ENCODE measurements around the gene CPED1. TPM values are rescaled to one million over a fixed set of nuclear protein-coding genes. Genes with fewer than 3 reads are reported as not detected.

CPED1 gene
- total RNA-seq, 1 experiment from 2014 or later: 0.44 TPM

DNA sequence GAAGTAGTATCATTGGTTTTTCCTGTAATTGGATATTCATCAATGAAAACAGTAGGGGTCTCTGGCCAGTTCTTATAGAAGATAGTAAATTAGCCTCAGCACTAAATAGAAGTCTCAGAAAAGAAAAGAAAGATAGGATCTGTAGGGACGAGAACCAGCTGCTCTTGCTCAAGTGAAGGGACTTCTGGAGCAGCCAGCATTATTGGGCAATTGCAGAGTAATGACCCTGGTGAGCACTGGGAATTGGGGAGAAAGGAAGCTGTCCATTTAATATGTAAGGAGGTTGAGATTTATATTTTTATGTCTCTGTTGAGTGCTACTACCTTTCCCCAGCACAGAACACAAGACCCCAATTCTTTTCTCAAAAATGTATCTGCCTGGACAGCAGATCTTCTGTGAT lies 279.1 kb downstream of the CPED1 start:
- ATAC-seq: no peak
- Mint-ChIP-seq H3K36me3 (no peaks in the 10 kb centered on the region), H3K27ac (no peak overlapping the region), H3K4me1 (peaks cover 26% of the 10 kb centered on the region), H3K27me3 (ENCODE audit: low read depth) (no peaks in the 10 kb centered on the region), H3K9me3 (peaks cover 4% of the 10 kb centered on the region), H3K4me3 (no peak overlapping the region)
- POLR2A ChIA-PET: no interaction called here
- TF ChIP-seq, protein P1, sequence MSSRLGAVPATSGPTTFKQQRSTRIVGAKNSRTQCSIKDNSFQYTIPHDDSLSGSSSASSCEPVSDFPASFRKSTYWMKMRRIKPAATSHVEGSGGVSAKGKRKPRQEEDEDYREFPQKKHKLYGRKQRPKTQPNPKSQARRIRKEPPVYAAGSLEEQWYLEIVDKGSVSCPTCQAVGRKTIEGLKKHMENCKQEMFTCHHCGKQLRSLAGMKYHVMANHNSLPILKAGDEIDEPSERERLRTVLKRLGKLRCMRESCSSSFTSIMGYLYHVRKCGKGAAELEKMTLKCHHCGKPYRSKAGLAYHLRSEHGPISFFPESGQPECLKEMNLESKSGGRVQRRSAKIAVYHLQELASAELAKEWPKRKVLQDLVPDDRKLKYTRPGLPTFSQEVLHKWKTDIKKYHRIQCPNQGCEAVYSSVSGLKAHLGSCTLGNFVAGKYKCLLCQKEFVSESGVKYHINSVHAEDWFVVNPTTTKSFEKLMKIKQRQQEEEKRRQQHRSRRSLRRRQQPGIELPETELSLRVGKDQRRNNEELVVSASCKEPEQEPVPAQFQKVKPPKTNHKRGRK (CRISPR knock-in tag; IDR thresholded peaks at IDR 0.05; ENCODE audit: borderline replicate concordance): no peak
- TF ChIP-seq, protein P2, sequence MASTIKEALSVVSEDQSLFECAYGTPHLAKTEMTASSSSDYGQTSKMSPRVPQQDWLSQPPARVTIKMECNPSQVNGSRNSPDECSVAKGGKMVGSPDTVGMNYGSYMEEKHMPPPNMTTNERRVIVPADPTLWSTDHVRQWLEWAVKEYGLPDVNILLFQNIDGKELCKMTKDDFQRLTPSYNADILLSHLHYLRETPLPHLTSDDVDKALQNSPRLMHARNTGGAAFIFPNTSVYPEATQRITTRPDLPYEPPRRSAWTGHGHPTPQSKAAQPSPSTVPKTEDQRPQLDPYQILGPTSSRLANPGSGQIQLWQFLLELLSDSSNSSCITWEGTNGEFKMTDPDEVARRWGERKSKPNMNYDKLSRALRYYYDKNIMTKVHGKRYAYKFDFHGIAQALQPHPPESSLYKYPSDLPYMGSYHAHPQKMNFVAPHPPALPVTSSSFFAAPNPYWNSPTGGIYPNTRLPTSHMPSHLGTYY (CRISPR knock-in tag; IDR thresholded peaks at IDR 0.05): no peak
- TF ChIP-seq, protein P3, sequence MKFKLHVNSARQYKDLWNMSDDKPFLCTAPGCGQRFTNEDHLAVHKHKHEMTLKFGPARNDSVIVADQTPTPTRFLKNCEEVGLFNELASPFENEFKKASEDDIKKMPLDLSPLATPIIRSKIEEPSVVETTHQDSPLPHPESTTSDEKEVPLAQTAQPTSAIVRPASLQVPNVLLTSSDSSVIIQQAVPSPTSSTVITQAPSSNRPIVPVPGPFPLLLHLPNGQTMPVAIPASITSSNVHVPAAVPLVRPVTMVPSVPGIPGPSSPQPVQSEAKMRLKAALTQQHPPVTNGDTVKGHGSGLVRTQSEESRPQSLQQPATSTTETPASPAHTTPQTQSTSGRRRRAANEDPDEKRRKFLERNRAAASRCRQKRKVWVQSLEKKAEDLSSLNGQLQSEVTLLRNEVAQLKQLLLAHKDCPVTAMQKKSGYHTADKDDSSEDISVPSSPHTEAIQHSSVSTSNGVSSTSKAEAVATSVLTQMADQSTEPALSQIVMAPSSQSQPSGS (CRISPR knock-in tag; IDR thresholded peaks at IDR 0.05; ENCODE audit: borderline replicate concordance, low read depth): no peak
- TF ChIP-seq, protein P4, sequence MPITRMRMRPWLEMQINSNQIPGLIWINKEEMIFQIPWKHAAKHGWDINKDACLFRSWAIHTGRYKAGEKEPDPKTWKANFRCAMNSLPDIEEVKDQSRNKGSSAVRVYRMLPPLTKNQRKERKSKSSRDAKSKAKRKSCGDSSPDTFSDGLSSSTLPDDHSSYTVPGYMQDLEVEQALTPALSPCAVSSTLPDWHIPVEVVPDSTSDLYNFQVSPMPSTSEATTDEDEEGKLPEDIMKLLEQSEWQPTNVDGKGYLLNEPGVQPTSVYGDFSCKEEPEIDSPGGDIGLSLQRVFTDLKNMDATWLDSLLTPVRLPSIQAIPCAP (CRISPR knock-in tag; IDR thresholded peaks at IDR 0.05): no peak
- TF ChIP-seq SMAD4 (CRISPR knock-in tag; IDR thresholded peaks at IDR 0.05) (no peak), NFE2L1 (CRISPR knock-in tag; IDR thresholded peaks at IDR 0.05) (no peak), NR1H2 (CRISPR knock-in tag; IDR thresholded peaks at IDR 0.05) (no peak), KAT7 (CRISPR knock-in tag; IDR thresholded peaks at IDR 0.05; ENCODE audit: borderline replicate concordance) (no peak), NR3C1 (CRISPR knock-in tag; conservative IDR thresholded peaks at IDR 0.05; ENCODE audit: low read depth) (no peak), TEAD4 (CRISPR knock-in tag; IDR thresholded peaks at IDR 0.05) (no peak), MXD4 (CRISPR knock-in tag; IDR thresholded peaks at IDR 0.05; ENCODE audit: borderline replicate concordance) (no peak), GABPB1 (CRISPR knock-in tag; IDR thresholded peaks at IDR 0.05) (no peak)
- TF ChIP-seq, protein P5, sequence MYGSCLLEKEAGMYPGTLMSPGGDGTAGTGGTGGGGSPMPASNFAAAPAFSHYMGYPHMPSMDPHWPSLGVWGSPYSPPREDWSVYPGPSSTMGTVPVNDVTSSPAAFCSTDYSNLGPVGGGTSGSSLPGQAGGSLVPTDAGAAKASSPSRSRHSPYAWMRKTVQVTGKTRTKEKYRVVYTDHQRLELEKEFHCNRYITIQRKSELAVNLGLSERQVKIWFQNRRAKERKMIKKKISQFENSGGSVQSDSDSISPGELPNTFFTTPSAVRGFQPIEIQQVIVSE (CRISPR knock-in tag; IDR thresholded peaks at IDR 0.05; ENCODE audit: borderline replicate concordance): no peak
- no peak for DNase-seq (ENCODE audit: low spot score)
- CTCF ChIA-PET: no interaction called here

DNA sequence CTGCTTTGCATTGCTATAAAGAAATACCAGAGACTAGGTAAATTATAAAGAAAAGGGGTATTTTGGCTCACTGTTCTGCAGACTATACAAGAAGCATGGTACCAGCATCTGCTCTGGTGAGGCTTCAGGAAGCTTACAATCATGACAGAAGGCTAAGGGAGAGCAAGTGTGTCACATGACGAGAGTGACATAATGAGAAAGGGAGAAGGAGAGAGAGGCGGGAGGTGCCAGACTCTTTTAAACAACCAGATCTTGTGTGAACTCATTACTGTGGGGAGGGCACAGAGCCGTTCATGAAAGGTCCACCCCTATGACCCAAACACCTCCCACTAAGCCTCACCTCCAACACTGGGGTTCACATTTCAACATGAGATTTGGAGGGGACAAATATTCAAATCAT lies 281.3 kb downstream of the CPED1 start:
- Mint-ChIP-seq H3K36me3 (no peaks in the 10 kb centered on the region), H3K27me3 (ENCODE audit: low read depth) (no peaks in the 10 kb centered on the region), H3K4me1 (peaks cover 5% of the 10 kb centered on the region; the same call in 1 of the 2 replicates), H3K4me3 (no peak overlapping the region), H3K27ac (no peak overlapping the region), H3K9me3 (peaks cover 4% of the 10 kb centered on the region)
- ChIA-PET POLR2A (no interaction called here), CTCF (no interaction called here)
- no peak for TF ChIP-seq CREM (CRISPR knock-in tag; IDR thresholded peaks at IDR 0.05)
- no peak for TF ChIP-seq KAT7 (CRISPR knock-in tag; IDR thresholded peaks at IDR 0.05; ENCODE audit: borderline replicate concordance)
- TF ChIP-seq, protein P6, sequence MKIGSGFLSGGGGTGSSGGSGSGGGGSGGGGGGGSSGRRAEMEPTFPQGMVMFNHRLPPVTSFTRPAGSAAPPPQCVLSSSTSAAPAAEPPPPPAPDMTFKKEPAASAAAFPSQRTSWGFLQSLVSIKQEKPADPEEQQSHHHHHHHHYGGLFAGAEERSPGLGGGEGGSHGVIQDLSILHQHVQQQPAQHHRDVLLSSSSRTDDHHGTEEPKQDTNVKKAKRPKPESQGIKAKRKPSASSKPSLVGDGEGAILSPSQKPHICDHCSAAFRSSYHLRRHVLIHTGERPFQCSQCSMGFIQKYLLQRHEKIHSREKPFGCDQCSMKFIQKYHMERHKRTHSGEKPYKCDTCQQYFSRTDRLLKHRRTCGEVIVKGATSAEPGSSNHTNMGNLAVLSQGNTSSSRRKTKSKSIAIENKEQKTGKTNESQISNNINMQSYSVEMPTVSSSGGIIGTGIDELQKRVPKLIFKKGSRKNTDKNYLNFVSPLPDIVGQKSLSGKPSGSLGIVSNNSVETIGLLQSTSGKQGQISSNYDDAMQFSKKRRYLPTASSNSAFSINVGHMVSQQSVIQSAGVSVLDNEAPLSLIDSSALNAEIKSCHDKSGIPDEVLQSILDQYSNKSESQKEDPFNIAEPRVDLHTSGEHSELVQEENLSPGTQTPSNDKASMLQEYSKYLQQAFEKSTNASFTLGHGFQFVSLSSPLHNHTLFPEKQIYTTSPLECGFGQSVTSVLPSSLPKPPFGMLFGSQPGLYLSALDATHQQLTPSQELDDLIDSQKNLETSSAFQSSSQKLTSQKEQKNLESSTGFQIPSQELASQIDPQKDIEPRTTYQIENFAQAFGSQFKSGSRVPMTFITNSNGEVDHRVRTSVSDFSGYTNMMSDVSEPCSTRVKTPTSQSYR (CRISPR knock-in tag; IDR thresholded peaks at IDR 0.05): no peak
- no peak for TF ChIP-seq JAZF1 (CRISPR knock-in tag; IDR thresholded peaks at IDR 0.05)
- TF ChIP-seq, protein P7, sequence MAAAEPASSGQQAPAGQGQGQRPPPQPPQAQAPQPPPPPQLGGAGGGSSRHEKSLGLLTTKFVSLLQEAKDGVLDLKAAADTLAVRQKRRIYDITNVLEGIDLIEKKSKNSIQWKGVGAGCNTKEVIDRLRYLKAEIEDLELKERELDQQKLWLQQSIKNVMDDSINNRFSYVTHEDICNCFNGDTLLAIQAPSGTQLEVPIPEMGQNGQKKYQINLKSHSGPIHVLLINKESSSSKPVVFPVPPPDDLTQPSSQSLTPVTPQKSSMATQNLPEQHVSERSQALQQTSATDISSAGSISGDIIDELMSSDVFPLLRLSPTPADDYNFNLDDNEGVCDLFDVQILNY (CRISPR knock-in tag; IDR thresholded peaks at IDR 0.05): no peak
- no peak for TF ChIP-seq MXD4 (CRISPR knock-in tag; IDR thresholded peaks at IDR 0.05; ENCODE audit: borderline replicate concordance)
- no peak for TF ChIP-seq ELF4 (CRISPR knock-in tag; IDR thresholded peaks at IDR 0.05; ENCODE audit: low read depth)
- TF ChIP-seq NFE2L1 (CRISPR knock-in tag; IDR thresholded peaks at IDR 0.05): no peak
- TF ChIP-seq RORB (CRISPR knock-in tag; IDR thresholded peaks at IDR 0.05): no peak
- TF ChIP-seq TCF7 (CRISPR knock-in tag; IDR thresholded peaks at IDR 0.05; ENCODE audit: low read depth): no peak
- TF ChIP-seq, protein P8, sequence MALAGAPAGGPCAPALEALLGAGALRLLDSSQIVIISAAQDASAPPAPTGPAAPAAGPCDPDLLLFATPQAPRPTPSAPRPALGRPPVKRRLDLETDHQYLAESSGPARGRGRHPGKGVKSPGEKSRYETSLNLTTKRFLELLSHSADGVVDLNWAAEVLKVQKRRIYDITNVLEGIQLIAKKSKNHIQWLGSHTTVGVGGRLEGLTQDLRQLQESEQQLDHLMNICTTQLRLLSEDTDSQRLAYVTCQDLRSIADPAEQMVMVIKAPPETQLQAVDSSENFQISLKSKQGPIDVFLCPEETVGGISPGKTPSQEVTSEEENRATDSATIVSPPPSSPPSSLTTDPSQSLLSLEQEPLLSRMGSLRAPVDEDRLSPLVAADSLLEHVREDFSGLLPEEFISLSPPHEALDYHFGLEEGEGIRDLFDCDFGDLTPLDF (CRISPR knock-in tag; IDR thresholded peaks at IDR 0.05): no peak
- ATAC-seq: no peak
- DNase-seq (ENCODE audit: low spot score): no peak

All from WTC11 (cell line).